Measurements from ENCODE around the gene IDH3G. TPM values are rescaled to one million over a fixed set of nuclear protein-coding genes. Genes with fewer than 3 reads are reported as not detected.

The IDH3G gene
- total and polyA plus RNA-seq, 2 of the 8 experiments (the other 6 are each of a cell fraction or from before 2014, with no cell fraction given) = 39.4 to 66.7 TPM

GRCh38 chrX:153793291-153793690 is 884 bp downstream of the IDH3G start:
- no peak overlapping the region for H2BK20ac ChIP-seq (ENCODE audit: low read length)
- peak overlapping the region; percentile 59 to 85 for H3K4me2 ChIP-seq (ENCODE audit: insufficient read depth in 1 of 2, low read depth in 2 of 2, low read length in 2 of 2)
- 62% methylated on average over 4 of the region's 7 CpGs; no CpG with 5 or more reads in 1 of the 2 experiments for WGBS, 2 experiments (ENCODE audit: extremely low coverage in 1 of 2, insufficient coverage in 1 of 2, insufficient read length in 1 of 2, insufficient replicate concordance in 2 of 2, low coverage in 1 of 2, low lambda C conversion rate in 2 of 2, missing lambda C conversion rate in 1 of 2)
- no peak overlapping the region for H3K56ac ChIP-seq (replicated peaks; ENCODE audit: insufficient read length, low read depth, low read length)
- peaks cover 0 to 34% of the 10 kb centered on the region in 2 experiments; a peak in 1 of 4 replicates for H3K79me2 ChIP-seq (ENCODE audit: control insufficient read depth in 1 of 2, insufficient read depth in 2 of 2, low read length in 2 of 2)
- H3K27ac ChIP-seq (ENCODE audit: low read depth, low read length) = no peak overlapping the region
- peaks cover 0 to 6% of the 10 kb centered on the region in 2 experiments for H4K20me1 ChIP-seq (replicated peaks in 1 of 2; ENCODE audit: control insufficient read depth in 1 of 2, insufficient read depth in 2 of 2, low read length in 2 of 2)
- H3K23ac ChIP-seq (ENCODE audit: insufficient read length) = no peak overlapping the region
- H2BK12ac ChIP-seq (ENCODE audit: low read depth, low read length) = no peak overlapping the region
- POLR2A ChIA-PET (ENCODE audit: partially characterized antibody) = interaction anchor here (0.7 to 2.2 kb wide), 6 partner anchors 9 to 175 kb away, joined by 3 to 10 read pairs (median 3); partner anchors contain the start of gene NAA10
- H3K23me2 ChIP-seq (ENCODE audit: low read depth, low read length) = peaks cover 2% of the 10 kb centered on the region; the same call in 1 of the 2 replicates
- H4K91ac ChIP-seq (replicated peaks; ENCODE audit: insufficient read length, low read length) = no peak overlapping the region
- peaks cover 0 to 17% (median 6%) of the 10 kb centered on the region in 4 experiments; a peak in 4 of 7 replicates for H3K4me1 ChIP-seq (replicated peaks in 1 of 4; ENCODE audit: control insufficient read depth in 3 of 4, insufficient read depth in 4 of 4, low read length in 3 of 4)
- CTCF ChIA-PET (ENCODE audit: partially characterized antibody) = interaction anchor here (0.8 kb wide), 1 partner anchor 25 kb away, joined by 3 read pairs; no protein-coding TSS in a partner anchor
- H4K5ac ChIP-seq (ENCODE audit: insufficient read length, low read depth, low read length) = no peak overlapping the region
- H2AK5ac ChIP-seq (ENCODE audit: low read depth, low read length) = no peak overlapping the region
- no peak overlapping the region for H2BK15ac ChIP-seq (ENCODE audit: low read length)
- no peak overlapping the region for H3K14ac ChIP-seq (ENCODE audit: insufficient read length)
- no peaks in the 10 kb centered on the region for H3K9me3 ChIP-seq (ENCODE audit: insufficient read depth in 2 of 2, low read depth in 1 of 2, low read length in 1 of 2)
- H3K27me3 ChIP-seq (replicated peaks in 1 of 4; ENCODE audit: control insufficient read depth in 3 of 4, extremely low read depth in 1 of 4, insufficient read depth in 3 of 4, low read length in 3 of 4) = no peaks in the 10 kb centered on the region
- peak overlapping the region in 1 of 4 experiments; percentile 43; a peak in 3 of 7 replicates for H3K9ac ChIP-seq (replicated peaks in 1 of 4; ENCODE audit: extremely low read depth in 1 of 4, low read depth in 3 of 4, low read length in 3 of 4)
- no peak overlapping the region for H2BK120ac ChIP-seq (replicated peaks; ENCODE audit: low read depth, low read length)
- H2AFZ ChIP-seq (ENCODE audit: low read length) = no peak overlapping the region
- no peak overlapping the region for H3K18ac ChIP-seq (ENCODE audit: extremely low read depth, low read length)
- H3K36me3 ChIP-seq (ENCODE audit: control insufficient read depth in 2 of 4, insufficient read depth in 4 of 4, low read length in 3 of 4) = peaks cover 0 to 21% (median 3%) of the 10 kb centered on the region in 4 experiments; a peak in 3 of 8 replicates
- no peak overlapping the region for H2BK5ac ChIP-seq (ENCODE audit: low read depth, low read length)
- no peak overlapping the region for H3K4ac ChIP-seq (replicated peaks; ENCODE audit: insufficient read length, low read depth, low read length)
- H4K8ac ChIP-seq (ENCODE audit: extremely low read depth, insufficient read depth, low read length) = no peak overlapping the region
- H3K79me1 ChIP-seq (ENCODE audit: low read depth, low read length) = no peaks in the 10 kb centered on the region; the same call in none of the 2 replicates
- DNase-seq (ENCODE audit: low read depth in 1 of 2, low spot score in 2 of 2) (no peak), FAIRE-seq (no peak)
- H3K4me3 ChIP-seq (ENCODE audit: extremely low read depth in 1 of 4, insufficient read depth in 2 of 4, low read depth in 3 of 4, low read length in 4 of 4) = peak overlapping the region; percentile 77 to 92 (median 83); a peak in 7 of 8 replicates
- TF ChIP-seq BACH1 (IDR thresholded peaks at IDR 0.05; ENCODE audit: low read length) (no peak), SIN3A (conservative IDR thresholded peaks at IDR 0.05 in 1 of 2, IDR thresholded peaks at IDR 0.05 in 1 of 2; ENCODE audit: low read depth in 1 of 2, low read length in 2 of 2) (no peak), RNF2 (IDR thresholded peaks at IDR 0.05; ENCODE audit: borderline replicate concordance, low read depth, low read length, missing control alignments, poor library complexity, severe bottlenecking) (no peak), SRF (IDR thresholded peaks at IDR 0.05; ENCODE audit: low read depth, low read length) (no peak), RAD21 (IDR thresholded peaks at IDR 0.05 in 1 of 2, conservative IDR thresholded peaks at IDR 0.05 in 1 of 2; ENCODE audit: low read depth in 2 of 2, low read length in 2 of 2) (no peak), ATF2 (IDR thresholded peaks at IDR 0.05; ENCODE audit: low read length) (no peak), RXRA (IDR thresholded peaks at IDR 0.05; ENCODE audit: insufficient read depth, low read depth, low read length) (no peak), YY1 (IDR thresholded peaks at IDR 0.05; ENCODE audit: low read depth, low read length) (no peak), POLR2A (IDR thresholded peaks at IDR 0.05; ENCODE audit: control extremely low read depth in 1 of 2, low read depth in 2 of 2, low read length in 2 of 2) (no peak), TEAD4 (IDR thresholded peaks at IDR 0.05; ENCODE audit: low read depth, low read length) (no peak), EP300 (IDR thresholded peaks at IDR 0.05; ENCODE audit: borderline replicate concordance in 1 of 2, low read depth in 2 of 2, low read length in 2 of 2) (no peak)

All from H1 (cell line).